Neural crest cell (in vitro differentiated cells): ENCODE results near the gene KRTAP12-3. TPM values are rescaled to one million over a fixed set of nuclear protein-coding genes. Genes with fewer than 3 reads are reported as not detected.

Experiments
- DNase-seq: peaks from one replicate; pipeline ENCODE4 v3.0.0; 2021; ENCODE audit warnings: low read depth, mixed read lengths, low spot score
- H3K27ac Mint-ChIP-seq: one replicate; pipeline ENCODE4 v1.8.0; 2021; ENCODE audit warnings: mild to moderate bottlenecking, mixed read lengths; ENCODE audit not compliant: unreplicated experiment
- H3K27me3 Mint-ChIP-seq: 2 replicates; pipeline ENCODE4 v1.8.0; 2021; ENCODE audit warnings: low read depth, mild to moderate bottlenecking, mixed read lengths
- H3K36me3 Mint-ChIP-seq: 2 replicates; pipeline ENCODE4 v1.8.0; 2021; ENCODE audit warnings: low read depth, mild to moderate bottlenecking, mixed read lengths
- H3K4me1 Mint-ChIP-seq: 2 replicates; pipeline ENCODE4 v1.8.0; 2021; ENCODE audit warnings: mixed read lengths
- H3K4me3 Mint-ChIP-seq: one replicate; pipeline ENCODE4 v1.8.0; 2021; ENCODE audit warnings: mild to moderate bottlenecking, mixed read lengths
- H3K9me3 Mint-ChIP-seq: 2 replicates; pipeline ENCODE4 v1.8.0; 2021; ENCODE audit warnings: mixed read lengths
- total RNA-seq: library from RNA; stranded (reverse); gene quantifications from 2 replicates; pipeline ENCODE4 v1.2.1, GENCODE V29; 2021
- TF ChIP-seq, protein P1 (sequence below): fragments of 200-600 bp; sonication (generic); conservative IDR thresholded peaks from 2 replicates; pipeline ENCODE4 v1.5.0; 2021; ENCODE audit warnings: antibody characterized with exemption, mild to moderate bottlenecking

The KRTAP12-3 gene
- total RNA-seq, 1 donor from 2014 or later = not detected

DNA sequence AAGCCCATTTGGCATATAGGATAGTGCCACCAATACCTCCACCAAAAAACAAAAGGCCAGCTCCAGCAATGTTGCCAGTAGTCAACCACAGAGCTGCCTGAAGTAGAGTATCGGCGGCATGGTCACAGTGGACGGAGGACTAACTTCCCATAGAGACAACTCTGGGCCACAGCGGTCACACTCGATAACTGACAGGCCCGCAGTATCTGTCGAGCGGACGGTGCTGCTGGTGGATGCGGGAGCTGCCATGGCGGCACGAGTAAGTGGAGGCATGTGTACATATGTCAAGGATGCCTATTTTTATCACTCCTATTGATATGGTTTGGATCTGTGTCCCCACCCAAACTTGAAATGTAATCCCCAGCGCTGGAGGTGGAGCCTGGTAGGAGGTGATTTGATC is 20.1 kb downstream of the KRTAP12-3 start:
- Mint-ChIP-seq H3K36me3 (no peaks in the 10 kb centered on the region), H3K27ac (no peak overlapping the region), H3K27me3 (peaks cover 60% of the 10 kb centered on the region), H3K9me3 (peaks cover 14% of the 10 kb centered on the region), H3K4me1 (no peaks in the 10 kb centered on the region), H3K4me3 (no peak overlapping the region)
- no peak for DNase-seq
- TF ChIP-seq, protein P1, sequence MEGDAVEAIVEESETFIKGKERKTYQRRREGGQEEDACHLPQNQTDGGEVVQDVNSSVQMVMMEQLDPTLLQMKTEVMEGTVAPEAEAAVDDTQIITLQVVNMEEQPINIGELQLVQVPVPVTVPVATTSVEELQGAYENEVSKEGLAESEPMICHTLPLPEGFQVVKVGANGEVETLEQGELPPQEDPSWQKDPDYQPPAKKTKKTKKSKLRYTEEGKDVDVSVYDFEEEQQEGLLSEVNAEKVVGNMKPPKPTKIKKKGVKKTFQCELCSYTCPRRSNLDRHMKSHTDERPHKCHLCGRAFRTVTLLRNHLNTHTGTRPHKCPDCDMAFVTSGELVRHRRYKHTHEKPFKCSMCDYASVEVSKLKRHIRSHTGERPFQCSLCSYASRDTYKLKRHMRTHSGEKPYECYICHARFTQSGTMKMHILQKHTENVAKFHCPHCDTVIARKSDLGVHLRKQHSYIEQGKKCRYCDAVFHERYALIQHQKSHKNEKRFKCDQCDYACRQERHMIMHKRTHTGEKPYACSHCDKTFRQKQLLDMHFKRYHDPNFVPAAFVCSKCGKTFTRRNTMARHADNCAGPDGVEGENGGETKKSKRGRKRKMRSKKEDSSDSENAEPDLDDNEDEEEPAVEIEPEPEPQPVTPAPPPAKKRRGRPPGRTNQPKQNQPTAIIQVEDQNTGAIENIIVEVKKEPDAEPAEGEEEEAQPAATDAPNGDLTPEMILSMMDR = no peak

DNA sequence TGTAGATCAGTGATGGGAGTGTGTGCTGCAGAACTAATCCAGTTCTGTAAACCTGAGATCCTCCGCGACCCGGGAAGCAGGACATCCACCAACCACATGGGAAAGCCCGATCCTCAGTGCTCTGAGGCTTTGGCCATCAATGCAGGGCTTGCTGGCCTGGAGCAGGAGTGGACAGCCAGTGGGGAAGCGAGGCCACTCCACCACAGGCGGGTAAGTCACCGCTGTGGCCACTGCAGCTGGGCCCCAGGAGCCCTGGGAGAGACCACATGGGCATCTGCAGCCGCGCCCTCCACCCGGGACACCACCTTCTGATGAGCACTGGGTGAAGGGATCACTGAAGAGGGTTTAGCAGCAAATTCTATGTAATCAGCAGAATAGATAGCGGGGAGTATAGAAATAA is 23.4 kb downstream of the KRTAP12-3 start:
- DNase-seq = no peak
- H3K9me3 Mint-ChIP-seq = no peaks in the 10 kb centered on the region
- H3K27ac Mint-ChIP-seq = no peak overlapping the region
- H3K36me3 Mint-ChIP-seq = no peaks in the 10 kb centered on the region
- peaks cover 59% of the 10 kb centered on the region for H3K27me3 Mint-ChIP-seq
- H3K4me3 Mint-ChIP-seq = no peak overlapping the region
- no peaks in the 10 kb centered on the region for H3K4me1 Mint-ChIP-seq
- TF ChIP-seq, protein P1 = no peak

DNA sequence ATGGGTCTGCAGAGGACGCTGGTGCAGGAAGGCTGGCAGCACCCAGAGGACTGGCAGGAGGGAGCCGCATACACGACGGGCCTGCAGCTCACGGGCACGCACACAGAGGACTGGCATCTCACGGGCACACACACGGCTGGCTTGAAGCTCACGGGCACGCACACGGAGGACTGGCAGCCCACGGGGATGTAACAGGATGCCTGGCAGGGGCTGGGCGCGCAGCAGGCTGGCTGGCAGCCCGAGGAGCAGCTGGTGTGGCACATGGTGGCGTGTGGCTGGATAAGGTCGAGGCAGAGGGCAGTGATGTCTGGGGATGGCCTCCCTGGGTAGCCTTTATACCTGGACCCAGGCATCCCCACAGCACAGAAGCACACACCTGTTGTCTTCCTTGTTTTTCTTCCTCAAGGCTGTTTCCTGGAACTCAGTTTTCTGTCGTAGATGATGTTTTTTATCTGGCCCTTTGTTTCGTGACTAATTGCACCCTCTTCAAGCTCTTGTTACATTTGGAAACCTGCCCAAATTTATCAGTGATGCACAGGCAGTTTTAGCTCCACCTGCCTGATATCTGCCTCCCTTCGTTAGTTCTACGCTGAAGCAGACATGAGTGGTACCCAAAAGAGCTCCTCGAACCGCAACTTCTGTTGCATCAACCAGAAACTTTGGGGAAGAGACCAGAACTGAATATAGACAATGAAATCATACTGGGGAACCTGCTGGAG is 24.3 kb downstream of the KRTAP12-3 start, which contains the start of gene KRTAP12-1:
KRTAP12-1 (minus strand) TSS at position 303 of the 719 bp plus-strand sequence; CDS start at position 263, 40 bp downstream.
- H3K27ac Mint-ChIP-seq = no peak within 1 kb of the TSS
- H3K4me3 Mint-ChIP-seq = no peak within 1 kb of the TSS

DNA sequence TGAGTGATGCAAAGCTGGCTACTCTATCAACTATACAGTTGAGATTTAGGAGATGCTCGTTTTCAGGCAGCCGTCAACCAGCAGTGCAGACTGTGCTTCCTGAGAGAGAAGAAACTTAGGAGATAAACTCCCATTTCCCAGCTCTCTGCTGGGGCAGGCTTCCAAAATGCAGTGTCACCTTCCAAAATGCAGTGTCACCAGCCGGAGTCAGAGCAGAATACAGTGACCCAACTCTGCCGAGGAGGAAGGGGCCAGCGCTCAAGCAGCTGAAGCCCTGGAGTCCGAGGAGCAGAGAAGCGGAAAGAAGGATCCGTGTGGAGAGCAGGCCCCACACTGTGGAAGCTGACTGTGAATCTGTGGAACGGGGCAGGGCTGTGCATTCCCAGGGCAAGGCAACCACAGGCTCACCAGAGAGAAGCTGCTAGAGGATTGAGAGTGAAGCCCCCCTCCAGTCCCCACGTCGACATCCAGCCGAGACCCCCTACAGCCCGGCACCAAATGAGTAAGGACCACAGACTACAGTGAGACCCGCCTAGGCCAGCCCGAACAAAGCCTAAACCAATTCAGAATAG is 24.9 kb downstream of the KRTAP12-3 start:
- peaks cover 60% of the 10 kb centered on the region for H3K27me3 Mint-ChIP-seq
- no peaks in the 10 kb centered on the region for H3K36me3 Mint-ChIP-seq
- no peak overlapping the region for H3K4me3 Mint-ChIP-seq
- H3K27ac Mint-ChIP-seq = no peak overlapping the region
- H3K4me1 Mint-ChIP-seq = peaks cover 6% of the 10 kb centered on the region
- TF ChIP-seq, protein P1 = no peak
- H3K9me3 Mint-ChIP-seq = no peaks in the 10 kb centered on the region
- no peak for DNase-seq

More for the DNA sequence above, 24.3 kb downstream of the KRTAP12-3 start, which contains the start of gene KRTAP12-1:
- peaks cover 6% of the 10 kb centered on the region for H3K4me1 Mint-ChIP-seq
- TF ChIP-seq, protein P1 = no peak
- peaks cover 59% of the 10 kb centered on the region for H3K27me3 Mint-ChIP-seq
- no peak for DNase-seq
- H3K9me3 Mint-ChIP-seq = no peaks in the 10 kb centered on the region
- H3K36me3 Mint-ChIP-seq = no peaks in the 10 kb centered on the region

DNA sequence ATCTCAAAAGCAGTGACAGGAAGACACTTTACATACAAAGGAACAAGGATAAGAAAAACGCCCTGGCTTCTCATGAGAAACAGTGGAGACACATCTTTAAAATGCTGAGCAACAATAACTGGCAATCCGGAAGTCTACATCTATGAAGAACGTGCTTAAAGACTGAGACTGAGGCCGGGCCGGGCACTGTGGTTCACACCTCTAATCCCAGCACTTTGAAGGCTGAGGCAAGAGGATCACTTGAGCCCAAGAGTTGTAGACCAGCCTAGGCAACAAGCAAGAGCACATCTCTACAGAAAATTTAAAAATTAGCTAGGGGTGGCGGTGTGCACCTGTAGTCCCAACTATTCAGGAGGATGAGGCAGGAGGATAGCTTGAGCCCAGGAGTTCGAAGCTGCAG is 26.3 kb downstream of the KRTAP12-3 start:
- DNase-seq = no peak
- H3K9me3 Mint-ChIP-seq = no peaks in the 10 kb centered on the region
- H3K4me1 Mint-ChIP-seq = peaks cover 6% of the 10 kb centered on the region
- H3K27me3 Mint-ChIP-seq = peaks cover 65% of the 10 kb centered on the region
- TF ChIP-seq, protein P1 = no peak
- H3K4me3 Mint-ChIP-seq = no peak overlapping the region
- H3K27ac Mint-ChIP-seq = no peak overlapping the region
- no peaks in the 10 kb centered on the region for H3K36me3 Mint-ChIP-seq
